ENCODE data around the gene SPEN. TPM values are rescaled to one million over a fixed set of nuclear protein-coding genes. Genes with fewer than 3 reads are reported as not detected.
A peak's percentile ranks its signal among the peaks of the same experiment; 100 is the strongest.

SPEN gene
- total RNA-seq, 1 experiment from 2014 or later, result 48.3 TPM

DNA sequence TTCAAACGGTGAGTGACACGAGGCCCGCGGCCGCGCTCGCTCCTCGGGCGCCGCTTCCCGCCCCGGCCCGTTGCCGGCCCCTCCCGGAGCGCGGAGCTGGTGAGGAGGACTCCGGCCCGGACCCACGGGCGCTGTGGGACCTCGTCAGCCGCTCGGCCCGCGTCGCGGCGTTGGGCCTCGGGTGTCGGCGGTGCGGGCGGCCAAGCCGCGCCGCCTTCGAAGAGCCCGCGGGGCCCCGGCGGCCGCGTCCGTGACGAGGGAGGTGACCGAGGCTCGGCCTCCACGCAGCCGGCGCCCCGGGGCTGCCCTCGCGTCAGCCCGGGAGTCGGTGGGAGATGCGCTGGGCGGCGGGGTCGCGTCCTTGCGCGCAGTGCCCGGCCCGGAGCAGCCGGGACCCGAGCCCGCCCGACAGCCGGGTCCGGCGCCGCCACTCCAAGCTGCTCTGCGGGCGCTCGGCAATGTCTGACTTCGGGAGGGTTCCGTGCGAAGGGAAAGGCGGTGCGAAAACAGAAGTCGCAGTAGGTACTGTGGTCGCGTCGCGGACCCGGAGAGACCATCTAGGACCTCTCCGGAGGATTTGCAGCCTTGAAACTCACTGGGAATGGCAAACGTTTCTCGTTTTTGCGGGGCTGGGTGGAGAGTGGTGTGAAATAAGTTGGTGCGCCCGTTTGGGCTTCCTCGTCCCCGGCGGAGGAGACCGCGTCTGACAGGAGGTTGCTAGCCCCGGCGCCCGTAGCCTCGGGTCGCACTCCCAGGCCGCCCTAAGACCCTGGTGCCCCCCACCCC lies 829 bp downstream of the SPEN start:
- no TSS peak for BruUV-seq (replicated peaks)
- CTCF ChIA-PET, result interaction anchor here (0.8 to 1.8 kb wide), 4 partner anchors 15 to 81 kb away, joined by 3 to 10 read pairs (median 6); no protein-coding TSS in a partner anchor
- Mint-ChIP-seq H3K4me1 (ENCODE audit: low read depth, unreplicated experiment) (no peaks in the 10 kb centered on the region), H3K27me3 (ENCODE audit: unreplicated experiment) (no peaks in the 10 kb centered on the region), H3K4me3 (ENCODE audit: low read depth, unreplicated experiment) (peak overlapping the region; percentile 90), H3K27ac (ENCODE audit: unreplicated experiment) (peak overlapping the region; percentile 87), H3K36me3 (ENCODE audit: insufficient read depth, unreplicated experiment) (peaks cover 34% of the 10 kb centered on the region), H3K9me3 (ENCODE audit: low read depth, unreplicated experiment) (no peaks in the 10 kb centered on the region)
- DNase-seq, result no peak
- intact Hi-C loops (cut with micrococcal nuclease; ENCODE audit: unreplicated experiment), result loop anchor here (5.0 kb wide), 1 partner anchor 51 kb away; no protein-coding TSS in a partner anchor
- TF ChIP-seq, protein P1, sequence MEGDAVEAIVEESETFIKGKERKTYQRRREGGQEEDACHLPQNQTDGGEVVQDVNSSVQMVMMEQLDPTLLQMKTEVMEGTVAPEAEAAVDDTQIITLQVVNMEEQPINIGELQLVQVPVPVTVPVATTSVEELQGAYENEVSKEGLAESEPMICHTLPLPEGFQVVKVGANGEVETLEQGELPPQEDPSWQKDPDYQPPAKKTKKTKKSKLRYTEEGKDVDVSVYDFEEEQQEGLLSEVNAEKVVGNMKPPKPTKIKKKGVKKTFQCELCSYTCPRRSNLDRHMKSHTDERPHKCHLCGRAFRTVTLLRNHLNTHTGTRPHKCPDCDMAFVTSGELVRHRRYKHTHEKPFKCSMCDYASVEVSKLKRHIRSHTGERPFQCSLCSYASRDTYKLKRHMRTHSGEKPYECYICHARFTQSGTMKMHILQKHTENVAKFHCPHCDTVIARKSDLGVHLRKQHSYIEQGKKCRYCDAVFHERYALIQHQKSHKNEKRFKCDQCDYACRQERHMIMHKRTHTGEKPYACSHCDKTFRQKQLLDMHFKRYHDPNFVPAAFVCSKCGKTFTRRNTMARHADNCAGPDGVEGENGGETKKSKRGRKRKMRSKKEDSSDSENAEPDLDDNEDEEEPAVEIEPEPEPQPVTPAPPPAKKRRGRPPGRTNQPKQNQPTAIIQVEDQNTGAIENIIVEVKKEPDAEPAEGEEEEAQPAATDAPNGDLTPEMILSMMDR (IDR thresholded peaks at IDR 0.05; ENCODE audit: unreplicated experiment), result no peak

GRCh38 chr1:15848929-15849774 lies 1.6 kb downstream of the SPEN start:
- BruUV-seq (replicated peaks), result TSS peak; percentile 39
- no peaks in the 10 kb centered on the region for H3K4me1 Mint-ChIP-seq (ENCODE audit: low read depth, unreplicated experiment)

GRCh38 chr1:15849775-15850324 lies 2.3 kb downstream of the SPEN start:
- peak; percentile 41 for DNase-seq
- no peaks in the 10 kb centered on the region for H3K27me3 Mint-ChIP-seq (ENCODE audit: unreplicated experiment)
- peak overlapping the region; percentile 87 for H3K27ac Mint-ChIP-seq (ENCODE audit: unreplicated experiment)
- BruUV-seq (replicated peaks), result no TSS peak
- peaks cover 34% of the 10 kb centered on the region for H3K36me3 Mint-ChIP-seq (ENCODE audit: insufficient read depth, unreplicated experiment)
- CTCF ChIA-PET, result interaction anchor here (1.0 kb wide), 1 partner anchor 51 kb away, joined by 10 read pairs; no protein-coding TSS in a partner anchor
- intact Hi-C loops (cut with micrococcal nuclease; ENCODE audit: unreplicated experiment), result loop anchor here (5.0 kb wide), 2 partner anchors 52 to 53 kb away; no protein-coding TSS in a partner anchor
- H3K9me3 Mint-ChIP-seq (ENCODE audit: low read depth, unreplicated experiment), result no peaks in the 10 kb centered on the region
- peak overlapping the region; percentile 90 for H3K4me3 Mint-ChIP-seq (ENCODE audit: low read depth, unreplicated experiment)
- TF ChIP-seq, protein P1 (IDR thresholded peaks at IDR 0.05; ENCODE audit: unreplicated experiment), result no peak
- no peaks in the 10 kb centered on the region for H3K4me1 Mint-ChIP-seq (ENCODE audit: low read depth, unreplicated experiment)

More at GRCh38 chr1:15848929-15849774, 1.6 kb downstream of the SPEN start:
- H3K27me3 Mint-ChIP-seq (ENCODE audit: unreplicated experiment), result no peaks in the 10 kb centered on the region
- intact Hi-C loops (cut with micrococcal nuclease; ENCODE audit: unreplicated experiment), result loop anchor here (5.0 kb wide), 1 partner anchor 52 kb away; no protein-coding TSS in a partner anchor
- CTCF ChIA-PET, result interaction anchor here (0.6 to 1.0 kb wide), 6 partner anchors 15 to 80 kb away, joined by 3 to 10 read pairs (median 5); no protein-coding TSS in a partner anchor
- no peaks in the 10 kb centered on the region for H3K9me3 Mint-ChIP-seq (ENCODE audit: low read depth, unreplicated experiment)
- peak; percentile 79 for DNase-seq
- peak overlapping the region; percentile 90 for H3K4me3 Mint-ChIP-seq (ENCODE audit: low read depth, unreplicated experiment)
- TF ChIP-seq, protein P1 (IDR thresholded peaks at IDR 0.05; ENCODE audit: unreplicated experiment), result no peak
- H3K27ac Mint-ChIP-seq (ENCODE audit: unreplicated experiment), result peak overlapping the region; percentile 87
- H3K36me3 Mint-ChIP-seq (ENCODE audit: insufficient read depth, unreplicated experiment), result peaks cover 34% of the 10 kb centered on the region

- intact Hi-C loops (cut with micrococcal nuclease; ENCODE audit: unreplicated experiment), result loop anchor here (5.0 kb wide), 1 partner anchor 52 kb away; no protein-coding TSS in a partner anchor
- CTCF ChIA-PET, result interaction anchor here (0.6 kb wide), 1 partner anchor 25 kb away, joined by 3 read pairs; no protein-coding TSS in a partner anchor
- H3K4me1 Mint-ChIP-seq (ENCODE audit: low read depth, unreplicated experiment), result no peaks in the 10 kb centered on the region
- TF ChIP-seq, protein P1 (IDR thresholded peaks at IDR 0.05; ENCODE audit: unreplicated experiment), result no peak
- DNase-seq, result no peak
- H3K4me3 Mint-ChIP-seq (ENCODE audit: low read depth, unreplicated experiment), result peak overlapping the region; percentile 90
- no peaks in the 10 kb centered on the region for H3K9me3 Mint-ChIP-seq (ENCODE audit: low read depth, unreplicated experiment)
- H3K36me3 Mint-ChIP-seq (ENCODE audit: insufficient read depth, unreplicated experiment), result peaks cover 34% of the 10 kb centered on the region
- peak overlapping the region; percentile 87 for H3K27ac Mint-ChIP-seq (ENCODE audit: unreplicated experiment)
- BruUV-seq (replicated peaks), result no TSS peak
- H3K27me3 Mint-ChIP-seq (ENCODE audit: unreplicated experiment), result no peaks in the 10 kb centered on the region
These were observed 3.0 kb downstream of the SPEN start for GRCh38 chr1:15850471-15851001.
